Mesothelial cell of epicardium (in vitro differentiated cells): ENCODE results near the gene TRAF3. TPM values are rescaled to one million over a fixed set of nuclear protein-coding genes. Genes with fewer than 3 reads are reported as not detected.
"Not testable (repeated sequence)": the region's sequence is repeated elsewhere in the genome, so short reads cannot be mapped to it uniquely, and the experiment has no call there.

Experiments used
- DNase-seq, 2 experiments: peaks; one replicate each; pipeline ENCODE4 v3.0.0; 2021; ENCODE audit warnings: low spot score in 2 of 2; ENCODE audit not compliant: unreplicated experiment in 2 of 2
- H3K27ac Mint-ChIP-seq: 2 replicates; pipeline ENCODE4 v1.8.0; 2021; ENCODE audit warnings: mixed read lengths
- H3K27me3 Mint-ChIP-seq: 2 replicates; pipeline ENCODE4 v1.8.0; 2021; ENCODE audit warnings: low read depth, mixed read lengths
- H3K36me3 Mint-ChIP-seq: 2 replicates; pipeline ENCODE4 v1.8.0; 2021; ENCODE audit warnings: mixed read lengths
- H3K4me1 Mint-ChIP-seq: 2 replicates; pipeline ENCODE4 v1.8.0; 2021; ENCODE audit warnings: mixed read lengths
- H3K4me3 Mint-ChIP-seq: 2 replicates; pipeline ENCODE4 v1.8.0; 2021; ENCODE audit warnings: mild to moderate bottlenecking, moderate library complexity, mixed read lengths
- H3K9me3 Mint-ChIP-seq: 2 replicates; pipeline ENCODE4 v1.8.0; 2021; ENCODE audit warnings: mixed read lengths
- total RNA-seq: library from RNA; stranded (reverse); gene quantifications from 3 replicates; pipeline ENCODE4 v1.2.1, GENCODE V29; 2021
- TF ChIP-seq, protein P1 (sequence below): fragments of 200-600 bp; sonication (generic); IDR thresholded peaks from one replicate; pipeline ENCODE4 v1.5.0; 2021; ENCODE audit warnings: antibody characterized with exemption; ENCODE audit not compliant: unreplicated experiment

The TRAF3 gene
- total RNA-seq, 1 donor from 2014 or later, result 26.4 TPM

DNA sequence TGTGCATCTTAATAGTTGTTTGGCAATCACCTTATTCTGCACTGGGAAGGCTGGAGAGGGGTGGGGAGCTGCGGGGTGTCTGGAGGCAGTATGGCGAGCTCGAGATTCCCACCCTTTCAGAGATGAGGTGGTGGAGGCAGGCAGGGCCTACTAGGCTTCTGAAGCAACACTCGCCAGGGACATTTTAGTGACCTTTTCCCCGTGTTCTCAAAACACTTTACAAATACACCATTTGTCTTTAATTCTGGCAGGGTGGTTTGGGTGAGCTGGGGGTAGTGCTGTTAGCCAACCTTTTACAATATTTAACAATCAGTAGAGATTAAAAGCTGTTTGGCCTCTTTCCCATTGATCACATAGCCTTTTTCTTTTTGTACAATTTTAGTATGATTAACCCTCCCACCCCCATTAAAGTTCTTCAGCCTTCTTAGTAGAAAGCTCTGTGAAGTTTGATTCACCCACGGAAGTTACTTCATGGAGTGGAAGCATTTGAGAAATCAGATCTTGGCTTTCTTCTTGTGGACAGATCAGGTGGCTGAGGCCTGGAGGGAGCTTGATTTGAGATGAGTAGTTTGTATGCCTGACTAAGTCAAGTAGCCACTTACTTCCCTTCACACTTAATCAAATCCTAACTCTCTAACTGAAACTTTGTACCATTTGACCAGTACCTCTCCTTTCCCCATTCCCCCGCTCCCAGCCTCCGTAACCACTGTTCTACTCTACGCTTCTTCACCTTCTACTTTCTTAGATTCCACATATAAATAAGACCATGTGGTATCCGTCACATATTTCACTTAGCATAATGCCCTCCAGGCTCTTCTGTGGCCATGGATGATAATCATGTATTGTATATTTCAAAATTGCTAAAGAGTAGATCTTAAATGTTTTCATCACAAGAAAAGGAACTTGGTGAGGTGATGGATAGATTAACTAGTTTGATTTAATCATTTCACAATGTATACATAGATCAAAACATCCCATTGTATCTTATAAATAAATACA lies 41.0 kb downstream of the TRAF3 start:
- H3K27me3 Mint-ChIP-seq, result no peaks in the 10 kb centered on the region
- H3K36me3 Mint-ChIP-seq, result peaks cover 15% of the 10 kb centered on the region
- H3K4me1 Mint-ChIP-seq, result peaks cover 17% of the 10 kb centered on the region
- peaks cover 7% of the 10 kb centered on the region for H3K9me3 Mint-ChIP-seq
- no peak overlapping the region for H3K4me3 Mint-ChIP-seq
- peak overlapping the region; percentile 0 for H3K27ac Mint-ChIP-seq
- DNase-seq, result no peak
- TF ChIP-seq, protein P1, sequence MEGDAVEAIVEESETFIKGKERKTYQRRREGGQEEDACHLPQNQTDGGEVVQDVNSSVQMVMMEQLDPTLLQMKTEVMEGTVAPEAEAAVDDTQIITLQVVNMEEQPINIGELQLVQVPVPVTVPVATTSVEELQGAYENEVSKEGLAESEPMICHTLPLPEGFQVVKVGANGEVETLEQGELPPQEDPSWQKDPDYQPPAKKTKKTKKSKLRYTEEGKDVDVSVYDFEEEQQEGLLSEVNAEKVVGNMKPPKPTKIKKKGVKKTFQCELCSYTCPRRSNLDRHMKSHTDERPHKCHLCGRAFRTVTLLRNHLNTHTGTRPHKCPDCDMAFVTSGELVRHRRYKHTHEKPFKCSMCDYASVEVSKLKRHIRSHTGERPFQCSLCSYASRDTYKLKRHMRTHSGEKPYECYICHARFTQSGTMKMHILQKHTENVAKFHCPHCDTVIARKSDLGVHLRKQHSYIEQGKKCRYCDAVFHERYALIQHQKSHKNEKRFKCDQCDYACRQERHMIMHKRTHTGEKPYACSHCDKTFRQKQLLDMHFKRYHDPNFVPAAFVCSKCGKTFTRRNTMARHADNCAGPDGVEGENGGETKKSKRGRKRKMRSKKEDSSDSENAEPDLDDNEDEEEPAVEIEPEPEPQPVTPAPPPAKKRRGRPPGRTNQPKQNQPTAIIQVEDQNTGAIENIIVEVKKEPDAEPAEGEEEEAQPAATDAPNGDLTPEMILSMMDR, result no peak

DNA sequence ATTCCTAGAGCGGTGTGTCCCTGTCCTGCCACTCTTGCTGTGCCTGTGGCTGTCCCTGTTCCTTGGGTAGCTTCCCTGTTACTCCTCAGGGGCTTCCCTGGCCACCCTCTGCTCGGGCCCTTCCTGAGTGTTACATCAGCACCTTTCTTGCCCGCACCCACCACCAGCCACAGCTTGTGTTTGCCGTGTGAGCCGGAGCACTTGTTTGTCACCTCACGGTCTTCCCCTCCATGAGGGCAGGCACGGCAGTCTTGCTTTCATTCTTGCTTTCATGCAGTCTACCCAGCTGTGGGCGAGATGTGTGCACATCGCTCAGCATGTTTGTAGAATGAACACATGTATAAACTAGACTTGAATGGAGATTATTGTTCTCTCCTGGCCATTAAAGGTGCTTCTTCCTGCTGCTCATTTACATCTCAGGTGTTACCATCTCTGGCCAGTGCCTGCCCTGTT lies 42.0 kb downstream of the TRAF3 start:
- Mint-ChIP-seq H3K27ac (no peak overlapping the region), H3K9me3 (peaks cover under 1% of the 10 kb centered on the region), H3K36me3 (peaks cover 9% of the 10 kb centered on the region), H3K4me3 (no peak overlapping the region), H3K4me1 (peaks cover 17% of the 10 kb centered on the region), H3K27me3 (no peaks in the 10 kb centered on the region)
- TF ChIP-seq, protein P1, result no peak
- no peak for DNase-seq

DNA sequence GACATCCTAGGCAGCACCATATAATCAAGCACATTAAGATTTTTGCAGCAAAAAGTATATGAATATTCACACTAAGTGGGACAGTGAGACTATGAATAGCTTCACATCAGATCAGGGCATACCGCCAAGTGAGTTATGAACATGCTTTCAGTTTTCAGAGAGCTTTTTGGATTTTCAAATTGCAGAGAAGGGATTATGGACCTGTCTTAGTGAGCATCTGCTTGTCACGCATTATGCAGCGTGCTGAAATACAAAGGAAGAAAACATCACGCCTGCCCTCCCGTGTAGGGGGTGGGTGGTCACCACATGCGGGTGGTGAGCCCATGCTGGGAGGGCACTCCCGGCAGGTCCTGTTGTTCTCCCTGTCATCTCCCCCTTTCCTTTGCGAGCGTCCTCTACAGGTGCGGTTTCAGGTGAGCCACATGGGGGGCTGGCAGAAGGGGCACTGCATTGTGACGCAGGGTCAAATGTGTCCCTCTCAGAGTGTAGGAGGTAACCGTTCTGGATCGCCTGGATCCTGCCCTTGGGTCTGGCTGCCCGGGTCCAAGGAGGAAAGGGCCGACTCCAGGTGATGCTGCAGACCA lies 42.6 kb downstream of the TRAF3 start:
- no peak for DNase-seq
- H3K27me3 Mint-ChIP-seq, result no peaks in the 10 kb centered on the region
- no peak overlapping the region for H3K4me3 Mint-ChIP-seq
- TF ChIP-seq, protein P1, result no peak
- H3K9me3 Mint-ChIP-seq, result no peaks in the 10 kb centered on the region
- H3K36me3 Mint-ChIP-seq, result peaks cover 7% of the 10 kb centered on the region
- no peak overlapping the region for H3K27ac Mint-ChIP-seq
- peaks cover 17% of the 10 kb centered on the region for H3K4me1 Mint-ChIP-seq

DNA sequence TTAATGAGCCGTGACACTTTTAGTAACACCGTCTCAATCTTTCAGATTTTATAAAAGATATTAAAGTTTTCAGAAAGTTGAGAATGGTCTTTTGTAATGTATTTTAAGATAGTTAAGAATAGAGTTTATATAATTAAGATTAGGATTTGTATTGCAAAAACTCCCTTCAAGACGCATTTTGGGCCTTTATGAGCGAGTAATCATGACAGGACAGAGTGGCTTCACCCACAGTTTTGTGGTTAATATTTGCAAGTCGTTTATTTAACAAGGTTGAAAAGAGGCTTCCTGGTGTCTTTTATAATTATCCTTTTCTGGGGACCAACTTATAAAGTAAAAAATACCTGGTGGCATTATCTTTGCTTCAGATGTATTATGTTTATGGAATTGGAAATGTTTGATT lies 44.0 kb downstream of the TRAF3 start:
- DNase-seq, result no peak
- peaks cover 17% of the 10 kb centered on the region for H3K4me1 Mint-ChIP-seq
- no peak overlapping the region for H3K27ac Mint-ChIP-seq
- TF ChIP-seq, protein P1, result no peak
- H3K9me3 Mint-ChIP-seq, result no peaks in the 10 kb centered on the region
- no peak overlapping the region for H3K4me3 Mint-ChIP-seq
- H3K27me3 Mint-ChIP-seq, result no peaks in the 10 kb centered on the region
- no peaks in the 10 kb centered on the region for H3K36me3 Mint-ChIP-seq

DNA sequence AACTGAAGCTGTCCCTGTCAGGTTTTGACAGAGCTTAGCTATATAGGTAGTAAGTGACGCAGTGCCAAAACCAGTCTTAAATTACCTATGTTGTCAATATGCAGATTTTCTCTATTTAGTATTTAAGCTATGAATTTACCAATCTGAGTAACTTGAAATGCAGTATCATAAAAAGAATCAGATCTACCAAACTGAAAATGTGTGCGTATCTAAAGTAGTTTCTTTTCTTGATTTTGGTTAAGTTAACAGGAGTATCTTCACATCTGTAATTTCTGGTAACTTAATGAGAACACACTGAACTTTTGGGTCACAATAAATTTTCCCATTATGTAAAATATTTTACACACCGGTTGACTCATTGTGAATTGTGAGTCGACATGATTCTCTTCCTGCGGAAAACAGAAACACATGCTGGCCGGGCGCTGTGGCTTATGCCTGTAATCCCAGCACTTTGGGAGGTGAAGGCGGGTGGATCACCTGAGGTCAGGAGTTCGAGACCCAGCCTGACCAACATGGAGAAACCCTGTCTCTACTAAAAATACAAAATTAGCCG lies 45.1 kb downstream of the TRAF3 start:
- no peaks in the 10 kb centered on the region for H3K27me3 Mint-ChIP-seq
- no peak overlapping the region for H3K4me3 Mint-ChIP-seq
- H3K36me3 Mint-ChIP-seq, result no peaks in the 10 kb centered on the region
- peaks cover 17% of the 10 kb centered on the region for H3K4me1 Mint-ChIP-seq
- H3K27ac Mint-ChIP-seq, result no peak overlapping the region
- TF ChIP-seq, protein P1, result no peak
- no peaks in the 10 kb centered on the region for H3K9me3 Mint-ChIP-seq
- DNase-seq, result no peak

DNA sequence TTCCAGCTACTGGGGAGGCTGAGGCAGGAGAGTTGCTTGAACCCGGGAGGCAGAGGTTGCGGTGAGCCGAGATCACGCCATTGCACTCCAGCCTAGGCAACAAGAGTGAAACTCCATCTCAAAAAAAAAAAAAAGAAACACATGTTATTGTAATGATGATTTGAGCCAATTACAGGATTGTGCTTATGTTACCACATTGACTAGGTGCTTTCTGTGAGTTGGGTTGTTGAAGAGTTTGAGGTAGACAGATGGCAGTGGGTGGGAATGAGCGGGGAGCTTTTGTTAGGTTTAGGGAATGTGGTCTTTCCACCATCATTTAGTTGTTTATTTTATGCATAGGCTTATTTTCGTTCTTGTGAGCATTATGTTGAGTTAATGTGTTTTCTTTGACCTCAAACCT lies 45.6 kb downstream of the TRAF3 start:
- H3K9me3 Mint-ChIP-seq, H3K36me3 Mint-ChIP-seq, DNase-seq, H3K27me3 Mint-ChIP-seq, H3K27ac Mint-ChIP-seq, H3K4me3 Mint-ChIP-seq: not testable (repeated sequence)
- peaks cover 17% of the 10 kb centered on the region for H3K4me1 Mint-ChIP-seq
